Stomach (tissue), 9 donors: ENCODE data around the gene KLK11. TPM values are rescaled to one million over a fixed set of nuclear protein-coding genes. Genes with fewer than 3 reads are reported as not detected.
A peak's percentile ranks its signal among the peaks of the same experiment; 100 is the strongest.

Experiments
- DNase-seq, 2 donors: peaks; one replicate each; pipeline versions ENCODE4 v3.0.0 to v3.0.0-alpha.2; 2013 to 2019
- H3K27ac ChIP-seq, 5 donors: fragments of 200-600 bp in 4 of 5; sonication (generic) in 4 of 5; one replicate each; pipeline ENCODE4 v1.5.1; 2013 to 2019; ENCODE audit warnings: mild to moderate bottlenecking in 1 of 5, moderate library complexity in 1 of 5
- H3K27me3 ChIP-seq, 3 donors: fragments of 200-600 bp; sonication (generic); one replicate each; pipeline ENCODE4 v1.5.1; 2017 to 2019; ENCODE audit warnings: mixed run types in 1 of 3
- H3K36me3 ChIP-seq, 4 donors: fragments of 200-600 bp; sonication (generic); 1 replicate in 3 of 4; 2 replicates in 1 of 4; pipeline ENCODE4 v1.5.1; 2016 to 2019
- H3K4me1 ChIP-seq, 4 donors: fragments of 200-600 bp; sonication (generic); one replicate each; pipeline ENCODE4 v1.5.1; 2016 to 2019
- H3K4me3 ChIP-seq, 4 donors: fragments of 200-600 bp; sonication (generic) in 3 of 4; one replicate each; pipeline ENCODE4 v1.5.1; 2016 to 2019; ENCODE audit warnings: mild to moderate bottlenecking in 1 of 4
- H3K9me3 ChIP-seq, 4 donors: fragments of 200-600 bp; sonication (generic); one replicate each; pipeline ENCODE4 v1.5.1; 2016 to 2019
- EP300 ChIP-seq: sonication (generic); formaldehyde crosslinking; IDR thresholded peaks from one replicate; pipeline ENCODE4 v1.6.1; 2017; ENCODE audit warnings: antibody characterized with exemption
- POLR2A ChIP-seq, 4 donors: fragments of 450-650 bp; IDR thresholded peaks; one replicate each; pipeline ENCODE4 v1.6.1; 2016; ENCODE audit warnings: antibody characterized with exemption in 4 of 4, control low read depth in 2 of 4, mild to moderate bottlenecking in 1 of 4, moderate library complexity in 1 of 4
- POLR2AphosphoS5 ChIP-seq, 3 donors: sonication (generic); formaldehyde crosslinking; IDR thresholded peaks; one replicate each; pipeline ENCODE4 v1.6.1; 2016; ENCODE audit warnings: antibody characterized with exemption in 3 of 3
- WGBS, 5 donors: extraction: QIAGEN DNeasy Blood & Tissue Kit in 3 of 5; methylation state at CpG; one replicate each; pipeline versions ENCODE4 v1.1.5 to v1.1.7; 2013 to 2018; 5-methylcytosine and 5-hydroxymethylcytosine counted together
- intact Hi-C: fragments of 100-400 bp; cut with DNase I; formaldehyde crosslinking; loops from one replicate; pipeline ENCODE4 v1.15.1; 2023; ENCODE audit warnings: low total_unique reads
- polyA plus RNA-seq, 3 donors: library from polyadenylated mRNA; stranded (reverse); fragments of 200-250 nt; gene quantifications; one replicate each; pipeline ENCODE4 v1.2.3, GENCODE V29; 2013
- total RNA-seq, 5 donors: library from RNA; depleted of rRNA; stranded (reverse); fragments of >200 nt; gene quantifications; one replicate each; pipeline versions ENCODE4 v1.1.0 to v1.2.3, GENCODE V29; 2014 to 2016
- TF ChIP-seq, protein P1 (sequence below), 7 experiments: fragments of 450-650 bp in 4 of 7; fragments of 200-600 bp in 3 of 7; sonication (generic) in 3 of 7; IDR thresholded peaks; one replicate each; pipeline ENCODE4 v1.5.1; 2016 to 2019; ENCODE audit warnings: antibody characterized with exemption in 7 of 7, control low read depth in 2 of 7, mild to moderate bottlenecking in 1 of 7
- donor health status: healthy with polysubstance abuse.
- donor health status: Bipolar disorder and iron deficiency.
- donor health status: healthy.

The KLK11 gene
- total and polyA plus RNA-seq, 8 donors = 1.8 to 152 (median 41.1) TPM; not detected in 1

DNA sequence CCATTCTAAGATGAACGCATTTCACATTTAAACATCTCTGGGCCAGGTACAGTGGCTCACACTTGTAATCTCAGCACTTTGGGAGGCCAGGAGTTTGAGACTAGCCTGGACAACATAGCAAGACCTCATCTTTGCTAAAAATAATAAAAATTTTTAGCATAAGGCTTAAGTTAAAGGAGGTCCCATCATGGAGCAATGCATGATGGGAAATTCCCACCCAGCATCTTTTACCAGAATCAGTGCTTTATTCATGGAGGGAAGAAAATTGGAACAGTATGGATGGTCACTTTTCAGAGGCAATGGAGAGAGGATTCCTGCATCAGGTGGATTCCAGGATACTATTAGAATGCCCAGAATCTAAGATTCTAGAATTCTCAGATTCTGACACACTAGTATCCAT lies 21.2 kb downstream of the KLK11 start:
- 68 to 97% (median 89%) methylated on average over 1 of the region's 1 CpG for WGBS, 5 donors
- H3K4me1 ChIP-seq = peaks cover 0 to 9% (median 0%) of the 10 kb centered on the region in 4 donors

DNA sequence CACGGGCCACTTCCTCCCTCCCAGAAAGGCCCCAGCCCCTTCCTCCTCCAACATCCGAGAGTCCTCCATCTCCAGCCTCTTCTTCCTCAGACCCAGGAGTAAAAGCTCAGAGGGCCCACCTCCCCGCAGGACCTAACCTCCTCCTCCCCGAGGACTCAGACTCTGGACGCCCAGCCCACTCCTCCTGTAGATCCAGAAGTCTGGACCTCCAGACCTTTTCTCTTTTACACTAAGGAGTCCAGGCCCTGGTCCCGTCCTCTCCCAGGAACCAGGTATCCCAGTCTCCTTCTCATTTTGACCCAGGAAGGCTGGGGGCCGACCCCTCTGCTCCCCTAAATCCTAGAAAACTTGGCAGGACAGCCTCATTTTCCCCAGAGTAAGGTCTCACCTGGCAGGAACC lies 23.1 kb downstream of the KLK11 start:
- intact Hi-C loops = no loop called here
- no peak for DNase-seq
- TF ChIP-seq POLR2A (IDR thresholded peaks at IDR 0.05) = no peak
- TF ChIP-seq, protein P1, sequence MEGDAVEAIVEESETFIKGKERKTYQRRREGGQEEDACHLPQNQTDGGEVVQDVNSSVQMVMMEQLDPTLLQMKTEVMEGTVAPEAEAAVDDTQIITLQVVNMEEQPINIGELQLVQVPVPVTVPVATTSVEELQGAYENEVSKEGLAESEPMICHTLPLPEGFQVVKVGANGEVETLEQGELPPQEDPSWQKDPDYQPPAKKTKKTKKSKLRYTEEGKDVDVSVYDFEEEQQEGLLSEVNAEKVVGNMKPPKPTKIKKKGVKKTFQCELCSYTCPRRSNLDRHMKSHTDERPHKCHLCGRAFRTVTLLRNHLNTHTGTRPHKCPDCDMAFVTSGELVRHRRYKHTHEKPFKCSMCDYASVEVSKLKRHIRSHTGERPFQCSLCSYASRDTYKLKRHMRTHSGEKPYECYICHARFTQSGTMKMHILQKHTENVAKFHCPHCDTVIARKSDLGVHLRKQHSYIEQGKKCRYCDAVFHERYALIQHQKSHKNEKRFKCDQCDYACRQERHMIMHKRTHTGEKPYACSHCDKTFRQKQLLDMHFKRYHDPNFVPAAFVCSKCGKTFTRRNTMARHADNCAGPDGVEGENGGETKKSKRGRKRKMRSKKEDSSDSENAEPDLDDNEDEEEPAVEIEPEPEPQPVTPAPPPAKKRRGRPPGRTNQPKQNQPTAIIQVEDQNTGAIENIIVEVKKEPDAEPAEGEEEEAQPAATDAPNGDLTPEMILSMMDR (IDR thresholded peaks at IDR 0.05) = no peak
- no peak for TF ChIP-seq EP300
- TF ChIP-seq POLR2AphosphoS5 (IDR thresholded peaks at IDR 0.05) = no peak
- H3K36me3 ChIP-seq = no peaks in the 10 kb centered on the region
- WGBS, 5 donors = 70 to 82% (median 79%) methylated on average over 7 of the region's 7 CpGs
- no peak overlapping the region for H3K27ac ChIP-seq
- peaks cover 0 to 9% (median 0%) of the 10 kb centered on the region in 4 donors for H3K4me1 ChIP-seq
- peaks cover 3 to 75% (median 41%) of the 10 kb centered on the region in 3 donors for H3K27me3 ChIP-seq
- peaks cover 0 to 3% (median 0%) of the 10 kb centered on the region in 4 donors for H3K9me3 ChIP-seq
- H3K4me3 ChIP-seq = no peak overlapping the region

More for the DNA sequence above, 21.2 kb downstream of the KLK11 start:
- no peak for DNase-seq
- intact Hi-C loops = no loop called here
- TF ChIP-seq, protein P1 (IDR thresholded peaks at IDR 0.05) = no peak
- TF ChIP-seq POLR2A (IDR thresholded peaks at IDR 0.05) = no peak
- no peak for TF ChIP-seq EP300
- TF ChIP-seq POLR2AphosphoS5 (IDR thresholded peaks at IDR 0.05) = no peak
- H3K27me3 ChIP-seq = peaks cover 3 to 75% (median 45%) of the 10 kb centered on the region in 3 donors
- no peaks in the 10 kb centered on the region for H3K36me3 ChIP-seq
- H3K4me3 ChIP-seq = no peak overlapping the region
- H3K27ac ChIP-seq = no peak overlapping the region
- peaks cover 0 to 3% (median 0%) of the 10 kb centered on the region in 4 donors for H3K9me3 ChIP-seq

DNA sequence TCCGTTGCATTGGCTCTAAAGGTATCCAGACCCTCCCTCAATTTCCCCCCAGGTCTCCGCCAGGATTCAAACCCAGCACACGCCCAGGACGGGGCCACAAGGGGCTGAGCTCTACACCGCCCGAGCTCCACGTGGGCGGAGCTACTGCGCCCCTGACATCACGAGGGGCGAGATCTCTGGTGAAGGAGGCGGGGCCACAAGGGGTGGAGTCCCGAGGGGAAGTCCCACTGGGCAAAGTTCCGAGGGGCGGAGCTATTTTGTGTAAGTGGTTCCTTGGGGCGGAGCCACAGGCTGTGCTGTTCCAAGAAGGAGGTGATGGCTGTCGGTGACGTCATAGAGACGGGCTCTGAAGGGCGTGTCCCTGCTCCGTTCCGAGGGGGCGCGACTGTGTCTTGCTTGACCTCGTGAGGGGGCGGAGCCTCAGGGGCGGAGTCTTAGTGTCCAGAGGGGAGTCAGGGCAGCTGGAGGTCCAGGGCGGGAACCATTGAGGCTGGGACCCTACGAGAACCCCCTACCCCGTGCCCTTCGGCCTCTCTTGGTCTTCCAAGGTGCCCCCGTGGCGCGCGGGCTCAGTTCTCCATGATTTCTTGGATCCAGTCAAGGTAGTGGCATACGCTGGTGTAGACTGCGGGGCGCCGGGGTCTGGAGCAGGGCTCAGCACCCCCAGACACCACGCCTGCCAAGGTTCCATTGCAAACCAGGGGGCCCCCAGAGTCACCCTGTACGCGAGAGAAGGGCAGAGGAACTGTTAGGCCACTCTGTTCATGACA lies 23.7 kb downstream of the KLK11 start:
- Histone ChIP-seq H3K27me3 (peaks cover 3 to 78% (median 41%) of the 10 kb centered on the region in 3 donors), H3K27ac (no peak overlapping the region), H3K4me3 (no peak overlapping the region), H3K36me3 (no peaks in the 10 kb centered on the region), H3K9me3 (peaks cover 0 to 3% (median 0%) of the 10 kb centered on the region in 4 donors), H3K4me1 (peaks cover 0 to 9% (median 0%) of the 10 kb centered on the region in 4 donors)
- TF ChIP-seq, protein P1 (IDR thresholded peaks at IDR 0.05) = no peak
- no peak for TF ChIP-seq EP300
- no peak for TF ChIP-seq POLR2A (IDR thresholded peaks at IDR 0.05)
- TF ChIP-seq POLR2AphosphoS5 (IDR thresholded peaks at IDR 0.05) = no peak
- DNase-seq = peak in 1 of 2 donors; percentile 41
- intact Hi-C loops = no loop called here
- WGBS, 5 donors = 21 to 70% (median 60%) methylated on average over 18 to 42 of the region's 42 CpGs

DNA sequence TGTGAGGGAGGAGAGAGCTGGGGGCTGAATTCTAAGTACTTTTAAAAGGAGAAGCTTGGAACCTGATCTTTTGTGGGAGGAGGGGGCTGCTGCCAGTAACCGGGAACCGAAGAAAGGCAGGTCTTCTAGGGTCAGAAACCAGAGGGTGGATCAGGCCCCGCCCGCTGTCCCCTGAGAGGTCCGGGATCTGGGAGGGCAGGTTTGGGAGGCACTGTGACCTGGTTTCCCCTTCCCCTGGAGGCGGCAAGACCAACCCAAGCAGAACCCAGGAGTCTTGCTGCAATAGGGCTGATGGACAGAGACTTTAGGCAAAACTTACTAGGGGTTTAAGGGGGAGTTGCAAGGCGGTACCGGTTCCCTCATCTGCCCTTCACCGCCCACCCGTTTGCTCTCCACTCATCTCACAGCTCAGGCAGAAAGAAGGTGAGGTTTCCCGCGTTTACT lies 24.3 kb downstream of the KLK11 start:
- Histone ChIP-seq H3K4me1 (peaks cover 0 to 9% (median 0%) of the 10 kb centered on the region in 4 donors), H3K9me3 (peaks cover 0 to 3% (median 0%) of the 10 kb centered on the region in 4 donors), H3K27ac (no peak overlapping the region), H3K27me3 (peaks cover 3 to 74% (median 41%) of the 10 kb centered on the region in 3 donors), H3K36me3 (no peaks in the 10 kb centered on the region), H3K4me3 (no peak overlapping the region)
- 21 to 46% (median 35%) methylated on average over 12 of the region's 12 CpGs for WGBS, 5 donors
- TF ChIP-seq POLR2A (IDR thresholded peaks at IDR 0.05) = no peak
- TF ChIP-seq POLR2AphosphoS5 (IDR thresholded peaks at IDR 0.05) = no peak
- TF ChIP-seq, protein P1 (IDR thresholded peaks at IDR 0.05) = no peak
- TF ChIP-seq EP300 = no peak
- intact Hi-C loops = no loop called here
- DNase-seq = no peak
